Adrenal gland (tissue), 12 donors: Measurements from ENCODE around the gene G3BP2. TPM values are rescaled to one million over a fixed set of nuclear protein-coding genes. Genes with fewer than 3 reads are reported as not detected.
"Not testable (repeated sequence)": the region's sequence is repeated elsewhere in the genome, so short reads cannot be mapped to it uniquely, and the experiment has no call there.

Experiments used
- DNase-seq, 7 donors: peaks; one replicate each; pipeline ENCODE4 v3.0.0-alpha.2; 2019 to 2020
- H3K27ac ChIP-seq, 5 donors: fragments of 200-600 bp; sonication (generic) in 4 of 5; 1 replicate in 3 of 5; 2 replicates in 2 of 5; pipeline versions ENCODE4 v1.5.1 to v1.8.0; 2016 to 2020; ENCODE audit warnings: mild to moderate bottlenecking in 1 of 5
- H3K27me3 ChIP-seq: fragments of 200-600 bp; 2 replicates; pipeline ENCODE4 v1.8.0; 2021
- H3K36me3 ChIP-seq, 2 donors: fragments of 200-600 bp; replicated peaks in 1 of 2; 1 replicate in 1 of 2; 2 replicates in 1 of 2; pipeline versions ENCODE4 v1.5.1 to v1.8.0; 2018 to 2022
- H3K4me1 ChIP-seq, 2 donors: fragments of 200-600 bp; replicated peaks in 1 of 2; 1 replicate in 1 of 2; 2 replicates in 1 of 2; pipeline versions ENCODE4 v1.5.1 to v1.8.0; 2018 to 2021
- H3K4me3 ChIP-seq, 4 donors: fragments of 200-600 bp; sonication (generic) in 3 of 4; one replicate each; pipeline ENCODE4 v1.5.1; 2016 to 2018
- H3K9me3 ChIP-seq, 3 donors: fragments of 200-600 bp; sonication (generic) in 1 of 3; replicated peaks in 1 of 3; 1 replicate in 2 of 3; 2 replicates in 1 of 3; pipeline versions ENCODE4 v1.5.1 to v1.8.0; 2016 to 2021
- POLR2A ChIP-seq, 2 donors: fragments of 450-650 bp; IDR thresholded peaks; one replicate each; pipeline ENCODE4 v1.6.1; 2017; ENCODE audit warnings: antibody characterized with exemption in 2 of 2, mild to moderate bottlenecking in 2 of 2, moderate library complexity in 1 of 2
- WGBS, 4 donors: extraction: QIAGEN DNeasy Blood & Tissue Kit in 2 of 4; methylation state at CpG; one replicate each; pipeline versions ENCODE4 v1.1.5 to v1.1.7; 2013 to 2017; 5-methylcytosine and 5-hydroxymethylcytosine counted together
- intact Hi-C, 2 donors: fragments of 100-400 bp; cut with DNase I; formaldehyde crosslinking; loops; one replicate each; pipeline versions ENCODE4 v1.14.1 to v1.15.0; 2022 to 2023
- polyA plus RNA-seq, 3 donors: library from polyadenylated mRNA; stranded (reverse); fragments of 200-250 nt in 2 of 3; fragments of 350-450 nt in 1 of 3; fragmentation: Illumina TruSeq in 1 of 3; extraction: RNeasy Lipid Tissue Mini Kit (QIAGEN cat#74804) in 1 of 3; gene quantifications; one replicate each; pipeline ENCODE4 v1.2.3, GENCODE V29; 2013 to 2014
- total RNA-seq, 9 donors: library from RNA; depleted of rRNA in 4 of 9; stranded (reverse); fragments of >200 nt in 4 of 9; fragments of 120-200 nt in 1 of 9; fragmentation: NEBNext Ultra II Directional in 1 of 9; extraction: Animal tissue kit (Norgen Biotek cat#: 25700) in 1 of 9; gene quantifications; one replicate each; pipeline versions ENCODE4 v1.1.0 to v1.2.4, GENCODE V29; 2013 to 2023
- TF ChIP-seq, protein P1 (sequence below), 6 experiments: fragments of 450-650 bp in 4 of 6; fragments of 200-600 bp in 2 of 6; sonication (generic) in 1 of 6; IDR thresholded peaks; 1 replicate in 5 of 6; 2 replicates in 1 of 6; pipeline versions ENCODE4 v1.5.1 to v1.8.0; 2016 to 2021; ENCODE audit warnings: antibody characterized with exemption in 6 of 6, mild to moderate bottlenecking in 2 of 6, moderate library complexity in 1 of 6
- donor health status: healthy with polysubstance abuse.
- donor health status: Bipolar disorder and iron deficiency.
- donor health status: DM: yes; HTN: yes; CAD: no.
- donor health status: DM: no; HTN: no; CAD: no.
- donor health status: DM: no; HTN: no; CAD: no.
- donor health status: DM: yes; HTN: yes; CAD: no.

The G3BP2 gene
- total and polyA plus RNA-seq, 12 donors = 10.0 to 215 (median 114) TPM

DNA sequence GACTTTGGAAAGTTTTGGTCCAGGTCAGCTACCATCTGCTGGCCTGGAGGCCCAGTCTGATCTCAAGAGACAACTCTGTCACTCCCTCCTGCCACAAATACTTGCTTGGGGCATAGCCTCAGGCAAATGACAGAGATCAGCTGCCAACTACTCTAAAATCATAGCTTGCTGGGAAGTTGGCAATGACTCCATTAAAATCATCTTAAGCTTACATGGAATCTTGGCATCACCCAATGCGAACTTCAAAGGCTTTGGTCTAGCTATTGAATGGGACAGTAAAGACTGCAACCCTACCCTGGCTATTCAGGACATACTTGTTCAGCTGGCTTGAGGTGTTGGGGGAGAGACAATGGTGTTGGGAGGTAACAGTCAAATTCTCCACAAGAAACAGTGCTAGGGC lies 44.2 kb upstream of the G3BP2 start:
- TF ChIP-seq POLR2A (IDR thresholded peaks at IDR 0.05) = no peak
- TF ChIP-seq, protein P1, sequence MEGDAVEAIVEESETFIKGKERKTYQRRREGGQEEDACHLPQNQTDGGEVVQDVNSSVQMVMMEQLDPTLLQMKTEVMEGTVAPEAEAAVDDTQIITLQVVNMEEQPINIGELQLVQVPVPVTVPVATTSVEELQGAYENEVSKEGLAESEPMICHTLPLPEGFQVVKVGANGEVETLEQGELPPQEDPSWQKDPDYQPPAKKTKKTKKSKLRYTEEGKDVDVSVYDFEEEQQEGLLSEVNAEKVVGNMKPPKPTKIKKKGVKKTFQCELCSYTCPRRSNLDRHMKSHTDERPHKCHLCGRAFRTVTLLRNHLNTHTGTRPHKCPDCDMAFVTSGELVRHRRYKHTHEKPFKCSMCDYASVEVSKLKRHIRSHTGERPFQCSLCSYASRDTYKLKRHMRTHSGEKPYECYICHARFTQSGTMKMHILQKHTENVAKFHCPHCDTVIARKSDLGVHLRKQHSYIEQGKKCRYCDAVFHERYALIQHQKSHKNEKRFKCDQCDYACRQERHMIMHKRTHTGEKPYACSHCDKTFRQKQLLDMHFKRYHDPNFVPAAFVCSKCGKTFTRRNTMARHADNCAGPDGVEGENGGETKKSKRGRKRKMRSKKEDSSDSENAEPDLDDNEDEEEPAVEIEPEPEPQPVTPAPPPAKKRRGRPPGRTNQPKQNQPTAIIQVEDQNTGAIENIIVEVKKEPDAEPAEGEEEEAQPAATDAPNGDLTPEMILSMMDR (IDR thresholded peaks at IDR 0.05) = no peak
- no peak overlapping the region for H3K4me3 ChIP-seq
- 91 to 100% (median 98%) methylated on average over 1 of the region's 1 CpG for whole genome bisulfite sequencing, 4 donors
- H3K4me1 ChIP-seq = peaks cover 0 to 18% of the 10 kb centered on the region in 2 donors
- intact Hi-C loops = loop anchor here in 1 of 2 donors (5.0 kb wide), 1 partner anchor 40 kb away; no protein-coding TSS in a partner anchor
- H3K36me3 ChIP-seq = no peaks in the 10 kb centered on the region
- no peak for DNase-seq
- H3K27me3 ChIP-seq = no peaks in the 10 kb centered on the region
- no peaks in the 10 kb centered on the region for H3K9me3 ChIP-seq
- H3K27ac ChIP-seq = no peak overlapping the region

DNA sequence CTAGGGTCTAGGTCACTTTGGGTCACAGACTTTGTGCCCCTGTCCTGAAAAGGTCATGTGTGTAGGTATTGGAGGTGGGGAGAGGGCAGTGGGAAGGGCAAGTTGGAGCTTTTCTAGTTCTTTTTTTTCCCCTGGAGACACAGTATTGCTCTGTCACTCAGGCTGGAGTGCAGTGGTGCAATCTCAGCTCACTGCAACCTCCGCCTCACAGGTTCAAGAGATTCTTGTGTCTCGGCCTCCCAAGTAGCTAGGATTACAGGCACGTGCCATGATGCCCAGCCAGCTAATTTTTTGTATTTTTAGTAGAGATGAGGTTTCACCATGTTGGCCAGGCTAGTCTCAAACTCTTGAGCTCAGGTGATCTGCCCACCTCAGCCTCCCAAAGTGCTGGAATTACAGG lies 42.8 kb upstream of the G3BP2 start:
- not testable (repeated sequence) for H3K36me3 ChIP-seq, DNase-seq, H3K27ac ChIP-seq, H3K4me3 ChIP-seq, H3K9me3 ChIP-seq, H3K27me3 ChIP-seq
- H3K4me1 ChIP-seq = peaks cover 0 to 18% of the 10 kb centered on the region in 2 donors
- WGBS, 4 donors = 71 to 100% (median 97%) methylated on average over 3 of the region's 3 CpGs
- intact Hi-C loops = loop anchor here in 1 of 2 donors (5.0 kb wide), 1 partner anchor 39 kb away; no protein-coding TSS in a partner anchor

DNA sequence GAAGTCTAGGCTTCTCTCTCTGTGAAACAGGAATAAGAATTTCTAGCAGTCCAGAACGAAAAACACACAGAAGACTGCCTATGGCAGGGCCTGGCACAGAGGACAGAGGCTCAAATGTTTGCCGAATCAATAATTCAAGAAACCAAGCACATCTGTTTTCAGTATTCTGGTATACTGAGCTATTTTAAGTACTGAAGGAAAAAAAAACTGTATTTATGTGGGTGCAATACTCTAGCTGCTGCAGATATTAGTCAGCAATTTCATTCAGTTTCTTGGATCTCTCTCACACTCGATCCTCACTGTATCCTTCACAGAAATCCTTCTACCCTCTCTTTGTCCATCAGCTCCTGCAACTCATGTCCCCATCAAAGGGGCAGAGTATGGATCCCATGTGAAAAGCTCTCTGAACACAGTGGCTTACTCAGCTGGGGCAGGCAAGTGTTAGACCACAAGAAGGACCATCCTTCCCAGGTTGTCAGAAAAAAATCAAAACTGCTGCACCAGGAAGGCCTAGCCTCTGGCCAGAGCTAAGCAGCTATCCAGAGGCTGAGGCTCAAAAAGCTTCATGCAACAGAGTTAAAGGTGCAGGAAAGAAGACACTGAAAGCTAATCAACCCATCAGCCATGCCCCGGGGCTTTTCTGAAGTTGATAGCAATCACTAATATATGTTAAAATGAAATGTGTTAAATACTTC lies 42.0 kb upstream of the G3BP2 start:
- DNase-seq = no peak
- TF ChIP-seq, protein P1 (IDR thresholded peaks at IDR 0.05) = no peak
- TF ChIP-seq POLR2A (IDR thresholded peaks at IDR 0.05) = no peak
- H3K27ac ChIP-seq = peak overlapping the region in 1 of 5 donors; percentile 41
- no peaks in the 10 kb centered on the region for H3K27me3 ChIP-seq
- no peaks in the 10 kb centered on the region for H3K36me3 ChIP-seq
- no peaks in the 10 kb centered on the region for H3K9me3 ChIP-seq
- H3K4me1 ChIP-seq = peaks cover 0 to 18% of the 10 kb centered on the region in 2 donors
- WGBS, 4 donors = 49 to 59% (median 53%) methylated on average over 4 of the region's 4 CpGs
- H3K4me3 ChIP-seq = no peak overlapping the region
- intact Hi-C loops = loop anchor here in 1 of 2 donors (5.0 kb wide), 1 partner anchor 38 kb away; no protein-coding TSS in a partner anchor

DNA sequence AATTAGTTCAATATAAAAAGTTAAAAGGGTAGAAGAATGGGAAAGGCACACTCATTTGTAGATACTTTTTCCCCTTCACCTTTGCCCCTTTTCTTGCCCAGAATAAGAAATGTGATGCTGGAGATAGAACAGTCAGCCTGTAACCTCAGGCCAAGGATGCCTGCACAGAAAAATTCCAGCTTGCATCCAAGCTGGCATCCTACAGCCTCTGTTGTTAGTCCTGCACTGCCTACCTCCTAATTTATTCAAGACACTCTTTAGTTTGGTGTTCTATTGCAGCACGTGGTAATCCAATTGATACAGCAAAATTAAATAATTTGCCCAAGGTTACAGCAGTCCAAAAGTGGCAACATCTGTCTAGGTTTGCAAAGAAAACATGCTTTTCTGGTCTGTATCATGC lies 41.5 kb upstream of the G3BP2 start:
- intact Hi-C loops = loop anchor here in 1 of 2 donors (5.0 kb wide), 1 partner anchor 37 kb away; no protein-coding TSS in a partner anchor
- Histone ChIP-seq H3K27ac (peak overlapping the region in 1 of 5 donors; percentile 41), H3K27me3 (no peaks in the 10 kb centered on the region), H3K4me1 (peaks cover 0 to 18% of the 10 kb centered on the region in 2 donors), H3K36me3 (no peaks in the 10 kb centered on the region), H3K4me3 (no peak overlapping the region), H3K9me3 (no peaks in the 10 kb centered on the region)
- DNase-seq = no peak
- TF ChIP-seq, protein P1 (IDR thresholded peaks at IDR 0.05) = no peak
- no peak for TF ChIP-seq POLR2A (IDR thresholded peaks at IDR 0.05)
- 35 to 64% (median 39%) methylated on average over 1 of the region's 1 CpG for WGBS, 4 donors
